ENCODE data around the gene ENPEP. TPM values are rescaled to one million over a fixed set of nuclear protein-coding genes. Genes with fewer than 3 reads are reported as not detected.

Gene ENPEP
- total RNA-seq, 1 donor from 2014 or later, result 15.3 TPM

DNA sequence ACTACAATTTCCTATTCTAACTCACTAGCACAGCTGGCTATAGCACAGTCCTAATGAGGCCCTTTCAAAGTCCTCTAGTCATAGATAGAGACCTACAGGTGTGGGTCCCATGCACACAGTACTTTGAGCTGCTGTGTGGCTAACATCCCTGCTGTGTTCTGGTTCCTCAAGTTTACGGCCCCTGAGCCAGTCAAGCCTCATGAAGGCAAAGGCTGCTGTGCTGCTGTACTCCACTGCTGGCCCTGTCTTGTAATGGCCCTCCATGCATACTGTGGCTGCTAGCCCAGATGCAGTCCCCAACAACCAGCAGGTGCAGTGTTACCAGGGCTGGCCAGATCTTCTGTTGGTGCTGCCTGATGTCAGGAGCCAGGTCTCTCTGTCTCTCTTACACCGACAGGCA, 23.4 kb upstream of the ENPEP start:
- no peak overlapping the region for H3K4me3 Mint-ChIP-seq
- no peak overlapping the region for H3K27ac Mint-ChIP-seq
- H3K9me3 Mint-ChIP-seq, result no peaks in the 10 kb centered on the region
- H3K27me3 Mint-ChIP-seq (ENCODE audit: low read depth), result no peaks in the 10 kb centered on the region
- TF ChIP-seq, protein P1, sequence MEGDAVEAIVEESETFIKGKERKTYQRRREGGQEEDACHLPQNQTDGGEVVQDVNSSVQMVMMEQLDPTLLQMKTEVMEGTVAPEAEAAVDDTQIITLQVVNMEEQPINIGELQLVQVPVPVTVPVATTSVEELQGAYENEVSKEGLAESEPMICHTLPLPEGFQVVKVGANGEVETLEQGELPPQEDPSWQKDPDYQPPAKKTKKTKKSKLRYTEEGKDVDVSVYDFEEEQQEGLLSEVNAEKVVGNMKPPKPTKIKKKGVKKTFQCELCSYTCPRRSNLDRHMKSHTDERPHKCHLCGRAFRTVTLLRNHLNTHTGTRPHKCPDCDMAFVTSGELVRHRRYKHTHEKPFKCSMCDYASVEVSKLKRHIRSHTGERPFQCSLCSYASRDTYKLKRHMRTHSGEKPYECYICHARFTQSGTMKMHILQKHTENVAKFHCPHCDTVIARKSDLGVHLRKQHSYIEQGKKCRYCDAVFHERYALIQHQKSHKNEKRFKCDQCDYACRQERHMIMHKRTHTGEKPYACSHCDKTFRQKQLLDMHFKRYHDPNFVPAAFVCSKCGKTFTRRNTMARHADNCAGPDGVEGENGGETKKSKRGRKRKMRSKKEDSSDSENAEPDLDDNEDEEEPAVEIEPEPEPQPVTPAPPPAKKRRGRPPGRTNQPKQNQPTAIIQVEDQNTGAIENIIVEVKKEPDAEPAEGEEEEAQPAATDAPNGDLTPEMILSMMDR (IDR thresholded peaks at IDR 0.05; ENCODE audit: unreplicated experiment), result no peak
- no peak for DNase-seq (ENCODE audit: low spot score in 2 of 2, unreplicated experiment in 2 of 2)
- peaks cover 22% of the 10 kb centered on the region for H3K4me1 Mint-ChIP-seq
- H3K36me3 Mint-ChIP-seq, result peaks cover 6% of the 10 kb centered on the region

DNA sequence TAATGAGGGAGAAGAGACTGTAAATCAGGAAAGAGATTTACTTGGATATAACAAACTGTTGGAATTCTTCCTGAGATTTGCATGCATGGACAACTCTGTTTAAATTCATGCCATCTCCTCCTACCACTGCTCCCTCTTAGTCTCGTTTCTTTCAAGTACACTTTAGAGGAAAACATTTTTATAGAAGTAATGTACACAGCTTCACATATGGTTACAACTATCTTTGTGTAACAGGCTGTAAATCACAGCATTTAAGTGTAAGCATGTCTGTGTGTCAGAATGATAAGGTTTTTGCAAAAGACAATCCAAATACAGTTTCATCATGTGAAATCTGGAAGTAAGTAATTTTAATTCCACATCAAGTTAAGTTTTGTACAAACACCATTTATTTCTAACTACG, 21.5 kb upstream of the ENPEP start:
- Mint-ChIP-seq H3K27me3 (ENCODE audit: low read depth) (no peaks in the 10 kb centered on the region), H3K4me3 (no peak overlapping the region), H3K36me3 (peaks cover 6% of the 10 kb centered on the region), H3K27ac (peak overlapping the region; percentile 58), H3K4me1 (peaks cover 26% of the 10 kb centered on the region), H3K9me3 (no peaks in the 10 kb centered on the region)
- DNase-seq (ENCODE audit: low spot score in 2 of 2, unreplicated experiment in 2 of 2), result no peak
- TF ChIP-seq, protein P1 (IDR thresholded peaks at IDR 0.05; ENCODE audit: unreplicated experiment), result no peak

DNA sequence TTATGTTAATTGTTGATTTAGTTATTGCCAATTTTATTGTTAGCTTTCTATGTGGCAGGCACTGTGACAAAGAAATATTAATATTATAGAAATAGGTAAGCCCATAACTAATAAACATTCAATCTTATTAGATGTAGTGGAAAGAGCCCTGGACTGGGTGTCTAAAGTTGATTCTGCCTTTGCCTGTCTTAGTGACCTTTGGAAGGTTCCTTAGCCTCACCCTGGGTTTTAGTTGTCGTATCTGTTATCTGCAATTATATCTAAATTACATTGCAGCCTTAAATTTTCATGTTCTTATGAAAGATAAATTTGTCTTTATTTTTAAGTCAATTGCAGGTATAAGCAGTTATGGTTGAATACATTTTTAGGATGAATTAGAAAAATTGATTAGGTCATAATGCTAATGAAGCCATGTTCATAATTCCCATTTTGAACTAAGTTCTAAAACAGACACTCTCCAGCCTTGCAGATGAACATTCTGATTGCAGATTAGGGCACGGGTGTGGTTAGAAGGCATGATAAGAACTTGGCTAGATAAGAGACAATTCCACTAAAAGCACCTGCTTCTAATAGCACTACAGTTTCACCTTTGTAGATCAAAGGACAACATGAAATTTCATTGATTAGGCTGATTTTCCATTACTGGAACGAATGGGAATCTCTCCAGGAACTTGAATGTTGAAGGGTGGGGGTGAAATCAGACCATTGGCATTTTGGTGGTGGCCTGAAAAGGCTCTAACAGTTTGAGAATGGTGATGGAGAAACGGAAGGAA, 17.3 kb upstream of the ENPEP start:
- H3K4me1 Mint-ChIP-seq, result peaks cover 22% of the 10 kb centered on the region
- TF ChIP-seq, protein P1 (IDR thresholded peaks at IDR 0.05; ENCODE audit: unreplicated experiment), result no peak
- no peak for DNase-seq (ENCODE audit: low spot score in 2 of 2, unreplicated experiment in 2 of 2)

DNA sequence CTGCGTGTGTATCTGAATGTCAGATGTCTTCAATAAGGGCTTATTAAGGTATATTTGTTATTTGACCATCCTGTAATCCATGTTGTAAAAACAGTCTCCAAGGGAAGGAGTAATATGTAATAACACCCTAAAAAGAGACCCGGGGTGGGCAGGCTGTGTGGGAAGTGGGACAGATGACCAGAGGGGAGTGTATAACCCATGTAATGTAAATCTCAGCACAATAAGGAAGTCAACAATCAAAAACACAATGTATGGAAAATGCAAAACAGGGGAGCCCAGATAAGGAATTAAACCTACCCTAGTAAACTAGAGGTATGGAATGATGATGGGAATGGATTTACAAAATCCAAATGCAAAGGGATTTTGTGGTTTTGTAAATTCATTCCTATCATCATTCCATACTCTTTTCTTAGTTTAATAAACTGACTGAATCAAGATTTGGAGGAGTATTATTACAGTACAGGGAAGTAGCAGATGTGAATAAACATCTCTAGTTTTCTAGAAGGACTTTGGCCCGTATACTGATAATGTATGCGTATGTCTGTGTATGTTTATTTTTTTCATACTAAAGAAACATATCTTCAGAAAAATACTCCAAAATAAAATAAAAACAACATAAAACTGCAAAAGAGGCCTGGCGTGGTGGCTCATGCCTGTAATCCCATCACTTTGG, 15.7 kb upstream of the ENPEP start:
- peaks cover 12% of the 10 kb centered on the region for H3K4me1 Mint-ChIP-seq
- DNase-seq (ENCODE audit: low spot score in 2 of 2, unreplicated experiment in 2 of 2), result no peak
- TF ChIP-seq, protein P1 (IDR thresholded peaks at IDR 0.05; ENCODE audit: unreplicated experiment), result no peak
- no peaks in the 10 kb centered on the region for H3K27me3 Mint-ChIP-seq (ENCODE audit: low read depth)
- H3K27ac Mint-ChIP-seq, result peak overlapping the region; percentile 17
- H3K9me3 Mint-ChIP-seq, result peaks cover 4% of the 10 kb centered on the region
- H3K36me3 Mint-ChIP-seq, result peaks cover 5% of the 10 kb centered on the region
- no peak overlapping the region for H3K4me3 Mint-ChIP-seq

More for the DNA sequence above, 17.3 kb upstream of the ENPEP start:
- Mint-ChIP-seq H3K4me3 (no peak overlapping the region), H3K9me3 (peaks cover 4% of the 10 kb centered on the region), H3K27me3 (ENCODE audit: low read depth) (no peaks in the 10 kb centered on the region), H3K36me3 (peaks cover 2% of the 10 kb centered on the region), H3K27ac (no peak overlapping the region)

DNA sequence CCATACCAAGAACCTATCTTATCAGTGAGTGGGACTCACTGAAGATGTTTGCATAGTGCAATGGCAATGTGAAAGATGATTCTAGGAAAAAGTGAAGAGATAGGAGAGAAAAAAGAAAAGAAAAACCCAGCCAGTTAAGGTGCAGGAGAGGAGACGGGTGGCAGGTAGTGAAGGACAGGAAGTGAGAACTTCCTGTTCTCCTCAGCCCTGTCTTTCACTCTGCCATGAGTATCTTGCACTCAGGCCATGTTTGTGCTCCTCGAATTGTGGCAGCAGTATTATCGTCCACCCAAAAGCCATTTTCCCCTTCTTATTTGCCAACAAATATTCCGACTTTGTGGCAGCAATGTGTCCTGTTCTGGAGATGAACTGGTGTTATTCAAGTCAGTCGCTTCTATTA, 8.6 kb upstream of the ENPEP start:
- no peak for DNase-seq (ENCODE audit: low spot score in 2 of 2, unreplicated experiment in 2 of 2)
- no peaks in the 10 kb centered on the region for H3K4me1 Mint-ChIP-seq
- TF ChIP-seq, protein P1 (IDR thresholded peaks at IDR 0.05; ENCODE audit: unreplicated experiment), result no peak
- H3K36me3 Mint-ChIP-seq, result peaks cover 13% of the 10 kb centered on the region
- no peak overlapping the region for H3K4me3 Mint-ChIP-seq
- no peak overlapping the region for H3K27ac Mint-ChIP-seq
- H3K27me3 Mint-ChIP-seq (ENCODE audit: low read depth), result no peaks in the 10 kb centered on the region
- H3K9me3 Mint-ChIP-seq, result peaks cover 28% of the 10 kb centered on the region
